Measurements from ENCODE around the gene PIEZO2.

Gene PIEZO2

GRCh38 chr18:11040359-11040758 is 109.0 kb downstream of the PIEZO2 start:
- DNase-seq (ENCODE audit: low read depth in 1 of 2, low spot score in 1 of 2), result no peak
- Histone ChIP-seq H3K27ac (replicated peaks) (no peak overlapping the region), H3K27me3 (ENCODE audit: insufficient read depth, poor library complexity, severe bottlenecking) (peaks cover 3% of the 10 kb centered on the region), H3K4me3 (replicated peaks; ENCODE audit: insufficient read depth, low read length) (no peak overlapping the region)
- no peak for TF ChIP-seq GABPA (IDR thresholded peaks at IDR 0.05; ENCODE audit: low read depth)
- TF ChIP-seq, protein P1, sequence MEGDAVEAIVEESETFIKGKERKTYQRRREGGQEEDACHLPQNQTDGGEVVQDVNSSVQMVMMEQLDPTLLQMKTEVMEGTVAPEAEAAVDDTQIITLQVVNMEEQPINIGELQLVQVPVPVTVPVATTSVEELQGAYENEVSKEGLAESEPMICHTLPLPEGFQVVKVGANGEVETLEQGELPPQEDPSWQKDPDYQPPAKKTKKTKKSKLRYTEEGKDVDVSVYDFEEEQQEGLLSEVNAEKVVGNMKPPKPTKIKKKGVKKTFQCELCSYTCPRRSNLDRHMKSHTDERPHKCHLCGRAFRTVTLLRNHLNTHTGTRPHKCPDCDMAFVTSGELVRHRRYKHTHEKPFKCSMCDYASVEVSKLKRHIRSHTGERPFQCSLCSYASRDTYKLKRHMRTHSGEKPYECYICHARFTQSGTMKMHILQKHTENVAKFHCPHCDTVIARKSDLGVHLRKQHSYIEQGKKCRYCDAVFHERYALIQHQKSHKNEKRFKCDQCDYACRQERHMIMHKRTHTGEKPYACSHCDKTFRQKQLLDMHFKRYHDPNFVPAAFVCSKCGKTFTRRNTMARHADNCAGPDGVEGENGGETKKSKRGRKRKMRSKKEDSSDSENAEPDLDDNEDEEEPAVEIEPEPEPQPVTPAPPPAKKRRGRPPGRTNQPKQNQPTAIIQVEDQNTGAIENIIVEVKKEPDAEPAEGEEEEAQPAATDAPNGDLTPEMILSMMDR (IDR thresholded peaks at IDR 0.05; ENCODE audit: insufficient read depth, low read length), result no peak
- TF ChIP-seq POLR2AphosphoS5 (IDR thresholded peaks at IDR 0.05; ENCODE audit: low read depth), result no peak
- no peak for TF ChIP-seq REST (IDR thresholded peaks at IDR 0.05; ENCODE audit: insufficient replicate concordance, low read depth)
- no peak for TF ChIP-seq SPI1 (IDR thresholded peaks at IDR 0.05; ENCODE audit: borderline replicate concordance, low read depth)

- no peak overlapping the region for H3K27ac ChIP-seq (replicated peaks)
- H3K4me3 ChIP-seq (replicated peaks; ENCODE audit: insufficient read depth, low read length), result no peak overlapping the region
- TF ChIP-seq POLR2AphosphoS5 (IDR thresholded peaks at IDR 0.05; ENCODE audit: low read depth) (no peak), SPI1 (IDR thresholded peaks at IDR 0.05; ENCODE audit: borderline replicate concordance, low read depth) (no peak), REST (IDR thresholded peaks at IDR 0.05; ENCODE audit: insufficient replicate concordance, low read depth) (no peak), GABPA (IDR thresholded peaks at IDR 0.05; ENCODE audit: low read depth) (no peak)
- TF ChIP-seq, protein P1 (IDR thresholded peaks at IDR 0.05; ENCODE audit: insufficient read depth, low read length), result no peak
- H3K27me3 ChIP-seq (ENCODE audit: insufficient read depth, poor library complexity, severe bottlenecking), result peaks cover 3% of the 10 kb centered on the region
- no peak for DNase-seq (ENCODE audit: low read depth in 1 of 2, low spot score in 1 of 2)
These were observed 111.7 kb downstream of the PIEZO2 start for GRCh38 chr18:11037533-11038240.

DNA sequence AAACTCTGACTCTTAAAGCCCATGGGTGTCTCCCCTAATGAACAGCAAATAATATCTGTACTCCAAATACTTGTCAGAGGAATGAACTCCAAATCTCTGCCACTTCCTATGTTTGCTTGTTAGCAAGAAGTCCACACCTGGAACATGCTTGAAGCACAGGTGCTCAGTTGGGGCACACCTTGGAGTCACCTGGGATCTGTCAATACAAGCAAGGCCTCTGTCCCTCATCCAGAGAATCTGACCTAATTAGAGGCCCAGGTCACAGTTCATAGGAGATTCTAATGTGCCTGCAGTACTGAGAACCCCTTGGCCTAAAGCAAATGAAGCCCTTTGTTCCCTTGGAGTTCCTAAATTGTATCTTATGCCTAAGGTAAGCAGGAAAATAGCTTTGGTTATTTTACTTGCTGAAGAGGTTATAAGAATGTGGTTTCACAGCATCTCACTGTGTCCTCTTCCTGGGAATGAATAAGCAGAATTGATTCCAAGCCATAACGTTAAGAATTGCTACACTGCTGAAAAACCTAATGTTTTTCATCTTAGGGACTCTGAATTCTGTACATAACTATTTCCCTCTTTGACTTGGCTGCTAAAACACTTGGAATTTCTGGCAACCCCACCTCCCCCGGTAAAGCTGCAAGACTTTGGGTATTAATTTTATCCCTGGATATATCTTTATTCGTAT is 113.4 kb downstream of the PIEZO2 start:
- H3K27me3 ChIP-seq (ENCODE audit: insufficient read depth, poor library complexity, severe bottlenecking), result peaks cover 3% of the 10 kb centered on the region
- TF ChIP-seq POLR2AphosphoS5 (IDR thresholded peaks at IDR 0.05; ENCODE audit: low read depth) (no peak), SPI1 (IDR thresholded peaks at IDR 0.05; ENCODE audit: borderline replicate concordance, low read depth) (no peak), GABPA (IDR thresholded peaks at IDR 0.05; ENCODE audit: low read depth) (no peak), REST (IDR thresholded peaks at IDR 0.05; ENCODE audit: insufficient replicate concordance, low read depth) (no peak)
- TF ChIP-seq, protein P1 (IDR thresholded peaks at IDR 0.05; ENCODE audit: insufficient read depth, low read length), result no peak
- H3K27ac ChIP-seq (replicated peaks), result no peak overlapping the region
- no peak overlapping the region for H3K4me3 ChIP-seq (replicated peaks; ENCODE audit: insufficient read depth, low read length)
- no peak for DNase-seq (ENCODE audit: low read depth in 1 of 2, low spot score in 1 of 2)
